Kidney epithelial cell (primary cell): Measurements from ENCODE around the gene RHOXF1. TPM values are rescaled to one million over a fixed set of nuclear protein-coding genes. Genes with fewer than 3 reads are reported as not detected.
"Not testable (repeated sequence)": the region's sequence is repeated elsewhere in the genome, so short reads cannot be mapped to it uniquely, and the experiment has no call there.

Experiments
- DNase-seq: peaks from one replicate; pipeline ENCODE4 v3.0.0-alpha.2; 2010; ENCODE audit warnings: low read depth
- H3K27me3 ChIP-seq: 2 replicates; pipeline ENCODE4 v1.6.0; 2011; ENCODE audit warnings: low read length; ENCODE audit not compliant: control insufficient read depth, insufficient read depth
- H3K36me3 ChIP-seq: 2 replicates; pipeline ENCODE4 v1.5.1; 2011; ENCODE audit warnings: low read length; ENCODE audit not compliant: control insufficient read depth, insufficient read depth
- H3K4me3 ChIP-seq: 2 replicates; pipeline ENCODE4 v1.5.1; 2011; ENCODE audit warnings: low read depth, mild to moderate bottlenecking, control low read depth, low read length
- total RNA-seq: library from RNA; depleted of rRNA; stranded (reverse); fragments of >200 nt; gene quantifications from 2 replicates; pipeline ENCODE4 v1.2.3, GENCODE V29; 2015
- TF ChIP-seq, protein P1 (sequence below): IDR thresholded peaks from 2 replicates; pipeline ENCODE4 v1.5.1; 2011; ENCODE audit warnings: mild to moderate bottlenecking, moderate library complexity, low read length, control low read depth, inconsistent platforms; ENCODE audit not compliant: insufficient read depth, poor library complexity, severe bottlenecking

RHOXF1 gene
- total RNA-seq, 1 donor from 2014 or later = not detected

DNA sequence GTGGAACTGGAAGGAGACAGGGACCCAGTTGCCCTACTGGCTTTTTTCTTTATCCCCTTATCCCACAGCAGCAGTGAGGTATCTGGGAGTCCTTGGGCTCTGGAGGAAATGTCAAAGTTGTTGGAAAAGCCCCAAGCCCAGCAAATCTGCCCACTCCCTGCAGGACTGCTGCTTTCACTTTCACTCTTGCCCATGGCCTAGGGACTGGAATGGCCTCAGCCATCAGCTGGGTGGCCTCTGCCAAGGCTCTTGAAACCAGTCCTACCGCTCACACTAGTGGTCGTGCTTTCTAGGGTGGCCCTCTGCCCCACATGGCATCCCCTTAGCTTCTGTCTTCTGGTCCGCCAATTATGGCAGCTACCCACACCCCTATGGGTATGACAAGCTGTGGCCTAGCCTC, 9.7 kb upstream of the RHOXF1 start:
- TF ChIP-seq, protein P1, sequence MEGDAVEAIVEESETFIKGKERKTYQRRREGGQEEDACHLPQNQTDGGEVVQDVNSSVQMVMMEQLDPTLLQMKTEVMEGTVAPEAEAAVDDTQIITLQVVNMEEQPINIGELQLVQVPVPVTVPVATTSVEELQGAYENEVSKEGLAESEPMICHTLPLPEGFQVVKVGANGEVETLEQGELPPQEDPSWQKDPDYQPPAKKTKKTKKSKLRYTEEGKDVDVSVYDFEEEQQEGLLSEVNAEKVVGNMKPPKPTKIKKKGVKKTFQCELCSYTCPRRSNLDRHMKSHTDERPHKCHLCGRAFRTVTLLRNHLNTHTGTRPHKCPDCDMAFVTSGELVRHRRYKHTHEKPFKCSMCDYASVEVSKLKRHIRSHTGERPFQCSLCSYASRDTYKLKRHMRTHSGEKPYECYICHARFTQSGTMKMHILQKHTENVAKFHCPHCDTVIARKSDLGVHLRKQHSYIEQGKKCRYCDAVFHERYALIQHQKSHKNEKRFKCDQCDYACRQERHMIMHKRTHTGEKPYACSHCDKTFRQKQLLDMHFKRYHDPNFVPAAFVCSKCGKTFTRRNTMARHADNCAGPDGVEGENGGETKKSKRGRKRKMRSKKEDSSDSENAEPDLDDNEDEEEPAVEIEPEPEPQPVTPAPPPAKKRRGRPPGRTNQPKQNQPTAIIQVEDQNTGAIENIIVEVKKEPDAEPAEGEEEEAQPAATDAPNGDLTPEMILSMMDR = no peak
- no peak for DNase-seq

GRCh38 chrX:120120223-120120622, 4.5 kb upstream of the RHOXF1 start:
- TF ChIP-seq, protein P1 = no peak
- Histone ChIP-seq H3K4me3 (no peak overlapping the region), H3K27me3 (no peaks in the 10 kb centered on the region), H3K36me3 (no peaks in the 10 kb centered on the region)
- no peak for DNase-seq

More for the DNA sequence above, 9.7 kb upstream of the RHOXF1 start:
- H3K4me3 ChIP-seq = no peak overlapping the region
- H3K27me3 ChIP-seq = no peaks in the 10 kb centered on the region
- H3K36me3 ChIP-seq = no peaks in the 10 kb centered on the region

DNA sequence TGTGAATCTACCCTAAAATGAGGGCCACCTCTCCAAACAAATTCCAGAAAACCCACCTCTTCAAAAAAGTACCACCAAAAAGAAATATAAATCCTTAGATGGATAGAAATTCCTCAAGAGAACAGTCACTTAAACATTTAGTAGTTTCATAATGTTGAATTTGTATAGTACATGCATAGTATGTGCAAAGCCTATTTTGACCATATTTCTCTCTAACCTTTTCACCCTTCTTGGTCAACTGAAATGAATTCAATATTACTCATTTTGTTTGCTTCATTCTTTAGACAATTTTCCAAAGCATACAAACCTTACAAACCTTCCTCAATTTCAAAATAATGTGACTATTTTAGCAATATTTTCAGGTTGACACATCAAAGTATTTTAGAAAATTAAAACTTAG, 4.1 kb downstream of the RHOXF1 start:
- H3K4me3 ChIP-seq = no peak overlapping the region
- H3K27me3 ChIP-seq = no peaks in the 10 kb centered on the region
- DNase-seq = no peak
- TF ChIP-seq, protein P1 = no peak
- H3K36me3 ChIP-seq = no peaks in the 10 kb centered on the region

- Histone ChIP-seq H3K36me3 (no peaks in the 10 kb centered on the region), H3K4me3 (no peak overlapping the region), H3K27me3 (no peaks in the 10 kb centered on the region)
- no peak for DNase-seq
- TF ChIP-seq, protein P1 = no peak
Measured at GRCh38 chrX:120109378-120109777, 6.3 kb downstream of the RHOXF1 start.

GRCh38 chrX:120104707-120105106, 11.0 kb downstream of the RHOXF1 start:
- not testable (repeated sequence) for H3K36me3 ChIP-seq, DNase-seq, H3K4me3 ChIP-seq, H3K27me3 ChIP-seq

- not testable (repeated sequence) for DNase-seq, H3K36me3 ChIP-seq, H3K27me3 ChIP-seq, H3K4me3 ChIP-seq
Measured at GRCh38 chrX:120101057-120101456, 14.7 kb downstream of the RHOXF1 start.

- DNase-seq = no peak
- TF ChIP-seq, protein P1 = no peak
- Histone ChIP-seq H3K36me3 (no peaks in the 10 kb centered on the region), H3K4me3 (no peak overlapping the region), H3K27me3 (no peaks in the 10 kb centered on the region)
Measured at GRCh38 chrX:120090208-120090607, 25.5 kb downstream of the RHOXF1 start.
